DMS53 treated with DMSO at 0.1 percent for 48 hours (cell line): Measurements from ENCODE around the gene SGO1.

Experiments
- DNase-seq: peaks from one replicate; lab custom pipeline; 2025; ENCODE audit not compliant: unreplicated experiment; lab: John Stamatoyannopoulos, UW

The SGO1 gene

DNA sequence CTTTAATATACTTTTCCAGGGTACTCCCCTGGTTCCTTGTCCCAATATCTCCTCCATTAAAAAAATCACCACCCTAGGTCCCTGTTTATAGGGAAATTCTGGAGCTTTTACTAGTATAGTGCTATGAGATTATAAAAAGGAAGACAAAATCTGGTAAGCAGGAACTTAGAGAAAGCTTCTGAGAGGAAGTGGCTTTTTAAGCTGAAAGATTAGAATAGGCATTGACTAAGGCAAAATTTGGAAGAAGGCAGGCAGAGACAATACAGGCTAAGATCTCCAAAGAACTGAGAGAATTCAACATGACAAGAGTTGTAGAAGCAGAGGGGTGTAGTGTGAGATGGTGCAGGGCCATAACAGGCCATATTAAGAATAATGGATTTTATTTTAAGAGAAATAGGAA lies 25.8 kb downstream of the SGO1 start:
- DNase-seq: no peak

DNA sequence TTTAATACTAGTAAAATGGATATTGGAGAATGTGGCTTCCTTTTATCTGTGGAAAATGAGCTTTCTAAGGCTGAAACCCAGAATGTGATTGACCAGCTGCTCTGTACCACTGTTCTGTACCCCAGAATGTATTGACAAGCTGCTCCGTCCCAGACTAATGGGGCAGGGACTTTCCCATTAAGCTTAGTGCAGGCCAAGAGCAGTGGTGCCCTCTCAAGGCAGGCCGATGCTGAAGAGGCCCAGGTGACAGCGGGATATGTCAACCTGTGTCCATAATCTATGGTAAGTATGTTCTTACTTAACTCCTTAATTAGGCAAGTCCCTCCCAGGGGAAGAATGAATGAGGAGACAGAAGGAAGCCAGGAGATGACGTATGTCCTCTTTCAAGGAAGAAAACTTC lies 31.1 kb downstream of the SGO1 start:
- no peak for DNase-seq

- no peak for DNase-seq
Measured at GRCh38 chr3:20154078-20154477, 31.9 kb downstream of the SGO1 start.

DNA sequence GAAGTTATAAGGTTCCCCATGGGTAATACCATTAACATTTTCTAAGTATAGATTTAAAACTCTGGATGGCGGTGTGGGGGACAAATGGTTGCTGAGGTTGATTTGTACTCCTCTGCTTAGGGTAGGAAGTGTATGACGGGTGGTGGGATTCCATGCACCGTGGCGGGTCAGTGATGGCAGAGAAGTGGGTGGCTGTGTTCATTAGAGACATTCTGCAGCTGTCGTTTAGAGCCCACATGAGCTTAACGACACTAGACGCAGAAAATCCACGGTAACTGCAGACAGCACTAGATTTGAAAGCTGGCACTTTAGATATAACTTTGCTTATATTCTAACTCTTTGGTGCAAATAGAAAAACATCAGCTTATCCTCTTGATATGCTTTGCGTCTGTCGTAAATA lies 37.5 kb downstream of the SGO1 start:
- no peak for DNase-seq

GRCh38 chr3:20147361-20147760 lies 38.6 kb downstream of the SGO1 start:
- no peak for DNase-seq

- DNase-seq: no peak
Measured at GRCh38 chr3:20146301-20146700, 39.7 kb downstream of the SGO1 start.

DNA sequence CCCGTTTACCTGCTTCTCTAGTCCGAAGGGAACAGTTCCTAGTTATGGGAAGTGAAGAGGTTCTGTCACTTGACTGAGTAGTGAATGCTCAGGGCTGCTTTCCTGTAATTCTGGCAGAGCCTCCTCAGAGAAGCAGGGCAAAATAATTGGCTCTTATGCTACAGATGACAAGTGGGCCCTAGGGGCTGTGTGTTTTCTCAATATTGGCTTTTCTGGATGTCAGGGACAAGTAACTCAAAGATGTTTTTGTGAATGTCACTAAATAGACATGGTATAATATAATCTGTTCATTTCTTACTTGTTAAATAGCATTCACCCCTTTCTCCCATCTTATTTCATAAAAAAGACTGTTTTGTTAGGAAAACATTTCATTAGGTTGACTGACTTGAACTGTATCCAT lies 40.1 kb downstream of the SGO1 start:
- DNase-seq: no peak

- no peak for DNase-seq
Measured at GRCh38 chr3:20143519-20143918, 42.5 kb downstream of the SGO1 start.

GRCh38 chr3:20142517-20142916 lies 43.5 kb downstream of the SGO1 start:
- DNase-seq: no peak

GRCh38 chr3:20141851-20142250 lies 44.2 kb downstream of the SGO1 start:
- DNase-seq: no peak

GRCh38 chr3:20141316-20141715 lies 44.7 kb downstream of the SGO1 start:
- no peak for DNase-seq

- DNase-seq: no peak
Measured at GRCh38 chr3:20140881-20141280, 45.1 kb downstream of the SGO1 start.

GRCh38 chr3:20137647-20138046 lies 48.4 kb downstream of the SGO1 start:
- no peak for DNase-seq

DNA sequence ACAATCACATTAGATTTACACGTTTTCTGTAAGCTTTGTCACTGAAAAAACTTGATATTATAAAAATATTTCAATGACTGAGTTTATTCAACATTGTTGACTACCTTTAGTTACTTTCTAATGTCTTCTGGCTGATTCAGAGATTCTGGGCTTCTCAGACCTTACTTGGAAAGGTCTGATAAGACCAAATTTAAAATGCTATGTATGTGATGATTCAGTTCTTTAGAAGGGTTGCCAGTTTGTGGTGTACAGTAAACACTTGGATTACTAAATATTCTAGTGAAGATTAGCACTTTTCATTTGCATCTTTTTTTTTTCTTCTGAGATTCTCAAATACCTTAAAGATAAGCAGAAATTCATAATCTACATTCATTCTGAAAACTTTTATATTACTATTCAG lies 49.8 kb downstream of the SGO1 start:
- no peak for DNase-seq

DNA sequence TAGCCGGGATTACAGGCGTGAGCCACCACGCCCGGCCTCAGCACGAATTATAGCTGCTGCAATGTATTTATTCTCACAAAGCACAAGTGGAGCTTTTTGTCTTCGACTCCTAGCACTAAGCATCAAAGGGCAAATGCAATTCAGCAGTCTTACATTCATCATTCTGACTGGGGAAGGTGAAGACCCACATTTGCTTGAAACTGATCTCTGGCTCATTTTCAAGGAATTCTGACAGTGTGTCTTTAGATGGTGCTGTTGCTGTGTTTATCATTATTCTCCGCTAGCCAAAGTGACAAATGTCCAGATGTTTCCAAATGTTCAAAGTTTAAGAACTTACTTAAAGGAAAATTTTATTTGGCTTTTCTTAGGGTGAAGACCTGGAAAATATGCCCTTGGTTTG lies 55.9 kb downstream of the SGO1 start:
- DNase-seq: no peak

- no peak for DNase-seq
Measured at GRCh38 chr3:20128358-20128757, 57.6 kb downstream of the SGO1 start.

DNA sequence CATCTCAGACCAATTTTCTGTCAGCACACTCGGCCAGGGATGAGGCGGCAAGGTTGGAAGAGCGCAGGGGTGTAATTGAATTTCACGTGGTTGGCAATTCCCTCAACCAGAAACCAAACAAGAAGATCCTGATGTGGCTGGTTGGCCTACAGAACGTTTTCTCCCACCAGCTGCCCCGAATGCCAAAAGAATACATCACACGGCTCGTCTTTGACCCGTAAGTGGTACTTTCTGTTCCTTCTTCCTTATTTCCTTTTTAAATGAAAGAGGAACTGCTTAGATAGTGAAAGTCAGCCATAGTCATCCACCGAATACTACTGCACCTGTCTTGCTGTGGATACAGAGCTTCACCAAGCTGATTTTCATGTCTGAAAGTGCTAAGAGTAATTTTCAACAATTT lies 60.1 kb downstream of the SGO1 start:
- DNase-seq: no peak

DNA sequence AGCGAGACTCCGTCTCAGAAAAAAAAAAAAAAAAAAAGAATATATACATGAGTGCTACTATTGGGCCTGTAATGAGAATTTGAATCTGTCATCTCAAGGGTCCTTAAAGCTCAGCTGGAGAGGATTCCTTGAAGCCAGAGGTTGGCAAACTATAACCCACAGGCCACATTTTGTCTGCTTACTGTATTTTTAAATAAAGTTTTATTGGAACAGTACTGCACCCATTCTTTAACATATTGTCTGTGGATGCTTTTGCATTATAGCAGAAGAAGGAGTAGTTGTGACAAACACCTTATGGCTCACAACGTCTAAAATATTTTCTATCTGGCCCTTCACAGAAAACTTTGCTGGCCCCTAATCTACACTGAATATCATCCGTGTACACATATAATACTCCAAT lies 60.7 kb downstream of the SGO1 start:
- no peak for DNase-seq

DNA sequence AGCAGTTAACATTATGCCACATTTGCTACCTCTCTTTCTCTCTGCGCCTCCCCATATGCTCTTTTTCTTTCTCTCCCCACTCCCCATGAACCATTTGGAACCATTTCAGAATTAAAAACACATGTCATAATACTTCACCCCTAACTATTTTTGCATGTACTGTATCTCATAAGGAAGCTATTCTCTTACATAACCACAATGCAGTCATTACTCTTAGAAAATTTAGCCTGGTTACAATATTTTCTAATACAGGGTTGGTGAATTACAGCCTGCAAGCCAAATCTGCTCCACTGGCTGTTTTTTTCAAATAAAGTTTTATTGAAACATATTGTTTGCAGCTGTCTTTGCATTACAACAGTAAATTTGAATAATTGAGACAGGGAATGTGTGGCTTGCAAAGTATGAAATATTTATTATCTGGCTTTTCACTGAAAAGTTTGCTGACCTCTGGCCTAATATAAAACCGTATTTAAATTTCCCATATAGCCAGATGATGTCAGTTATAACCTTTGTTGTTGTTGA lies 62.8 kb downstream of the SGO1 start:
- DNase-seq: no peak

- no peak for DNase-seq
Measured at GRCh38 chr3:20121088-20121487, 64.9 kb downstream of the SGO1 start.
